GM12873 (cell line): Measurements from ENCODE around the gene RCC2.

Source experiments
- CTCF ChIP-seq: IDR thresholded peaks from 2 replicates; pipeline ENCODE4 v1.5.1; 2012; ENCODE audit warnings: low read depth, mild to moderate bottlenecking, moderate library complexity, low read length, control low read depth; ENCODE audit not compliant: insufficient read depth; ENCODE audit errors: missing control alignments

RCC2 gene

GRCh38 chr1:17397910-17398695 lies 41.4 kb downstream of the RCC2 start:
- TF ChIP-seq CTCF, result no peak

- no peak for TF ChIP-seq CTCF
Measured at GRCh38 chr1:17393230-17393629, 46.2 kb downstream of the RCC2 start.

- TF ChIP-seq CTCF, result no peak
Measured at GRCh38 chr1:17392199-17392740, 47.2 kb downstream of the RCC2 start.

- no peak for TF ChIP-seq CTCF
Measured at GRCh38 chr1:17381161-17381560, 58.3 kb downstream of the RCC2 start.

GRCh38 chr1:17377325-17377953 lies 62.0 kb downstream of the RCC2 start:
- TF ChIP-seq CTCF, result no peak

- no peak for TF ChIP-seq CTCF
Measured at GRCh38 chr1:17375651-17376050, 63.8 kb downstream of the RCC2 start.

GRCh38 chr1:17372955-17373354 lies 66.5 kb downstream of the RCC2 start:
- no peak for TF ChIP-seq CTCF
